PC-3 (cell line): ENCODE measurements around the gene ADAMTSL1.

Experiments used
- EZH2phosphoT487 ChIP-seq: fragments of 300-600 bp; sonication (generic); IDR thresholded peaks from 2 replicates; pipeline ENCODE4 v1.6.1; 2018; ENCODE audit warnings: mild to moderate bottlenecking, antibody characterized with exemption, low read length, borderline replicate concordance
- TF ChIP-seq, protein P1 (sequence below): fragments of 300-600 bp; sonication (generic); conservative IDR thresholded peaks from 2 replicates; pipeline ENCODE4 v1.5.1; 2017; ENCODE audit warnings: antibody characterized with exemption, low read depth, mild to moderate bottlenecking, low read length

DNA sequence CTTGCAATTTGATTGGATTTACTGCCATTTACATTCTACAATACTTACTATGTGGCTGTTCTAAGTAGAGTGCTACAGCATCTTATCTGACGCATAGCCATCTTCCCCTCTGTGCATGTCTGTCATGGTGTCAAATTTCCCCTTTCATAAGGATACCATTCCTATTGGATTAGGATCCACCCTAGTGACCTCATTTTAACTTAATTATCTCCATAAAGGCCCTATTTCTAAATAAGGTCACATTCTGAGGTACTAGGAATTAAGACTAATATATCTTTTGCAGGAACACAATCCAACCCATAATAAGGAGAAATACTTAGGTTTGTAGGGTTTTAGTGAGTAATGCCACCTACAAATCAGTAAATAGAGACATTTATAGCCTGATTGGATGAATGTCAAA lies 268.0 kb downstream of the ADAMTSL1 start:
- TF ChIP-seq, protein P1, sequence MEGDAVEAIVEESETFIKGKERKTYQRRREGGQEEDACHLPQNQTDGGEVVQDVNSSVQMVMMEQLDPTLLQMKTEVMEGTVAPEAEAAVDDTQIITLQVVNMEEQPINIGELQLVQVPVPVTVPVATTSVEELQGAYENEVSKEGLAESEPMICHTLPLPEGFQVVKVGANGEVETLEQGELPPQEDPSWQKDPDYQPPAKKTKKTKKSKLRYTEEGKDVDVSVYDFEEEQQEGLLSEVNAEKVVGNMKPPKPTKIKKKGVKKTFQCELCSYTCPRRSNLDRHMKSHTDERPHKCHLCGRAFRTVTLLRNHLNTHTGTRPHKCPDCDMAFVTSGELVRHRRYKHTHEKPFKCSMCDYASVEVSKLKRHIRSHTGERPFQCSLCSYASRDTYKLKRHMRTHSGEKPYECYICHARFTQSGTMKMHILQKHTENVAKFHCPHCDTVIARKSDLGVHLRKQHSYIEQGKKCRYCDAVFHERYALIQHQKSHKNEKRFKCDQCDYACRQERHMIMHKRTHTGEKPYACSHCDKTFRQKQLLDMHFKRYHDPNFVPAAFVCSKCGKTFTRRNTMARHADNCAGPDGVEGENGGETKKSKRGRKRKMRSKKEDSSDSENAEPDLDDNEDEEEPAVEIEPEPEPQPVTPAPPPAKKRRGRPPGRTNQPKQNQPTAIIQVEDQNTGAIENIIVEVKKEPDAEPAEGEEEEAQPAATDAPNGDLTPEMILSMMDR: no peak
- TF ChIP-seq EZH2phosphoT487: no peak
